ENCODE measurements around the gene RASA3. TPM values are rescaled to one million over a fixed set of nuclear protein-coding genes. Genes with fewer than 3 reads are reported as not detected.

RASA3 gene
- total and polyA plus RNA-seq, 2 donors: 17.8 to 26.3 TPM

- Histone ChIP-seq H3K4me3 (ENCODE audit: low read depth, low read length) (no peak overlapping the region), H3K36me3 (ENCODE audit: insufficient read depth) (no peaks in the 10 kb centered on the region), H3K27ac (ENCODE audit: low read depth) (no peak overlapping the region), H3K4me1 (ENCODE audit: insufficient read depth) (no peaks in the 10 kb centered on the region)
- DNase-seq (ENCODE audit: extremely low spot score): no peak
- 80% methylated on average over 16 of the region's 16 CpGs for WGBS
Observed at GRCh38 chr13:113931841-113932459, 200.5 kb downstream of the RASA3 start.

- Histone ChIP-seq H3K4me3 (ENCODE audit: low read depth, low read length) (no peak overlapping the region), H3K27ac (ENCODE audit: low read depth) (no peak overlapping the region), H3K36me3 (ENCODE audit: insufficient read depth) (no peaks in the 10 kb centered on the region), H3K4me1 (ENCODE audit: insufficient read depth) (no peaks in the 10 kb centered on the region)
- 89% methylated on average over 36 of the region's 36 CpGs for WGBS
- DNase-seq (ENCODE audit: extremely low spot score): no peak
Observed at GRCh38 chr13:113930671-113931637, 201.5 kb downstream of the RASA3 start.

- WGBS: 79% methylated on average over 38 of the region's 38 CpGs
- Histone ChIP-seq H3K4me1 (ENCODE audit: insufficient read depth) (no peaks in the 10 kb centered on the region), H3K36me3 (ENCODE audit: insufficient read depth) (no peaks in the 10 kb centered on the region), H3K27ac (ENCODE audit: low read depth) (no peak overlapping the region), H3K4me3 (ENCODE audit: low read depth, low read length) (no peak overlapping the region)
- no peak for DNase-seq (ENCODE audit: extremely low spot score)
Observed at GRCh38 chr13:113929628-113930615, 202.5 kb downstream of the RASA3 start.

GRCh38 chr13:113928685-113929627 lies 203.5 kb downstream of the RASA3 start:
- 46% methylated on average over 26 of the region's 26 CpGs for WGBS
- H3K27ac ChIP-seq (ENCODE audit: low read depth): no peak overlapping the region
- no peaks in the 10 kb centered on the region for H3K4me1 ChIP-seq (ENCODE audit: insufficient read depth)
- no peaks in the 10 kb centered on the region for H3K36me3 ChIP-seq (ENCODE audit: insufficient read depth)
- no peak for DNase-seq (ENCODE audit: extremely low spot score)
- no peak overlapping the region for H3K4me3 ChIP-seq (ENCODE audit: low read depth, low read length)

Other genes with a start within 250 kb of the RASA3 start
- 0.85 TPM for gene C13orf46, start 158.5 kb downstream of the RASA3 start, total RNA-seq
- gene C13orf46, start 158.5 kb downstream of the RASA3 start, polyA plus RNA-seq: 0.38 TPM
- gene CFAP97D2, start 46.6 kb upstream of the RASA3 start, total RNA-seq: not detected
- gene CFAP97D2, start 46.6 kb upstream of the RASA3 start, polyA plus RNA-seq: not detected
- gene CDC16, start 102.3 kb upstream of the RASA3 start, total RNA-seq: 111 TPM
- gene CDC16, start 102.3 kb upstream of the RASA3 start, polyA plus RNA-seq: 41.9 TPM
- gene UPF3A, start 149.0 kb upstream of the RASA3 start, total RNA-seq: 50.1 TPM
- 61.7 TPM for gene UPF3A, start 149.0 kb upstream of the RASA3 start, polyA plus RNA-seq
- 10.7 TPM for gene CHAMP1, start 181.9 kb upstream of the RASA3 start, total RNA-seq
- 10.4 TPM for gene CHAMP1, start 181.9 kb upstream of the RASA3 start, polyA plus RNA-seq

All from urinary bladder (tissue), 4 donors.